ENCODE measurements around the gene PIK3R2. TPM values are rescaled to one million over a fixed set of nuclear protein-coding genes. Genes with fewer than 3 reads are reported as not detected.

Gene PIK3R2
- total and polyA plus RNA-seq, 2 of the 13 experiments (the other 11 are each of a cell fraction or from before 2014, with no cell fraction given), result 18.6 to 25.3 TPM

DNA sequence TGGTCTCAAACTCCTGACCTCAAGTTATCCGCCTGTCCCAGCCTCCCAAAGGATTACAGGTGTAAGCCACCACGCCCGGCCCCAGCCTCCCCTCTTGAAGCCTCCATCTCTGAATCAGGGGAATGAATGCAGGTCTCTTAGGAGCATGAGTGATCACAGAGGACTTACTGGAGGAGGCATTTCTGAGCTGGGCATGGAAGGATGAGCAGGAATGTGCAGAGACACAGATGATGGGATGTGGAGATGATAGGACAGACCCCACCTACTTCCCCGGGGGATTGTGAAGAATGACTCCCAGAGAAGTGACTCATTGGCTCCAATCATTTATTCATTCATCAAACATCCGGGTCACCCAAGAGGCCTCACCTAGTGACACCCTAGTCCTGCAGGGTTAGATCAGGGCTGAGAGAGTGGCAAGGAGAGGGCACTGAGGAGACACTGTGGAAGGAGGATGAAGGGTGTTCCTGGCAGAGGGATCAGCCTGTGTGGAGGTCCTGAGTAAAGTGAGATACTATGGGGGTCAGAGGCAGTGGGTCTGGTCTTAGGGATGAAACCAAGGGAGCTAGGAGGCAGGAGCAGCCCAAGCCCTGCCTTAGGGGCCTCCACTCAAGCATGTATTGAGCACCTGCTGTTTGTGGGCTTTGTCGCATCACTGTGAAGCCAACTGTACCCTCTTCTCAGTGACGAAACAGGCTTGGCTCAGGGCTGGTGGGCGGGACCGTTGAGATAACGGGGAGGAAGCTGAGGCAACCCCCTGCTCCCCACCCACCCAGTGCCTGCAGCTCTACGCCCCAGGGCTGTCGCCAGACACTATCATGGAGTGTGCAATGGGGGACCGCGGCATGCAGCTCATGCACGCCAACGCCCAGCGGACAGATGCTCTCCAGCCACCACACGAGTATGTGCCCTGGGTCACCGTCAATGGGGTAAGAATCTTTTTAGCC lies 23.7 kb downstream of the PIK3R2 start:
- ChIA-PET POLR2A (no interaction called here), CTCF (ENCODE audit: low intra/inter-chr PET ratio, low total read pairs) (no interaction called here)
- BruUV-seq (replicated peaks), result no TSS peak
- Histone ChIP-seq H3K9me3 (ENCODE audit: low read length) (no peaks in the 10 kb centered on the region), H3K79me2 (ENCODE audit: insufficient read depth, low read length) (no peaks in the 10 kb centered on the region), H3K9ac (ENCODE audit: insufficient read depth, low read depth, low read length) (no peak overlapping the region), H2AFZ (ENCODE audit: low read length) (no peak overlapping the region), H4K20me1 (ENCODE audit: insufficient read depth, low read length) (no peaks in the 10 kb centered on the region), H3K27ac (ENCODE audit: extremely low read length, insufficient read depth, low read length) (no peak overlapping the region), H3K36me3 (replicated peaks in 1 of 2; ENCODE audit: control insufficient read depth in 1 of 2, insufficient read depth in 2 of 2, low read length in 2 of 2) (peaks cover 0 to 10% of the 10 kb centered on the region in 2 experiments; a peak in 1 of 5 replicates), H3K4me1 (ENCODE audit: insufficient read depth, low read length) (peaks cover 14% of the 10 kb centered on the region), H3K4me2 (ENCODE audit: low read depth, low read length) (no peak overlapping the region), H3K27me3 (ENCODE audit: control insufficient read depth in 1 of 2, insufficient read depth in 2 of 2, low read length in 2 of 2) (no peaks in the 10 kb centered on the region), H3K4me3 (replicated peaks in 1 of 3; ENCODE audit: insufficient read depth in 1 of 3, low read depth in 2 of 3, low read length in 3 of 3) (no peak overlapping the region)
- ATAC-seq (no peak), FAIRE-seq (no peak), DNase-seq (ENCODE audit: low spot score) (no peak)
- in situ Hi-C loops (cut with HindIII; ENCODE audit: extremely low pct_ligation_motif_present, low pct_unique_long_range_greater_than_20kb) (loop anchor here (10.0 kb wide), 1 partner anchor 172 kb away; the partner anchor contains the start of gene ARRDC2), intact Hi-C loops (cut with micrococcal nuclease; ENCODE audit: unreplicated experiment) (no loop called here)
- WGBS (ENCODE audit: low lambda C conversion rate), result 89% methylated on average over 9 of the region's 19 CpGs
- TF ChIP-seq MTA3 (CRISPR knock-in tag; IDR thresholded peaks at IDR 0.05) (no peak), ARNT (IDR thresholded peaks at IDR 0.05) (no peak), ZSCAN31 (CRISPR knock-in tag; IDR thresholded peaks at IDR 0.05; ENCODE audit: low read depth) (no peak), DPF2 (CRISPR knock-in tag; IDR thresholded peaks at IDR 0.05; ENCODE audit: borderline replicate concordance, low read depth) (no peak), MAFK (conservative IDR thresholded peaks at IDR 0.05 in 1 of 2, IDR thresholded peaks at IDR 0.05 in 1 of 2; ENCODE audit: low read length in 2 of 2) (no peak)
- TF ChIP-seq, protein P1, sequence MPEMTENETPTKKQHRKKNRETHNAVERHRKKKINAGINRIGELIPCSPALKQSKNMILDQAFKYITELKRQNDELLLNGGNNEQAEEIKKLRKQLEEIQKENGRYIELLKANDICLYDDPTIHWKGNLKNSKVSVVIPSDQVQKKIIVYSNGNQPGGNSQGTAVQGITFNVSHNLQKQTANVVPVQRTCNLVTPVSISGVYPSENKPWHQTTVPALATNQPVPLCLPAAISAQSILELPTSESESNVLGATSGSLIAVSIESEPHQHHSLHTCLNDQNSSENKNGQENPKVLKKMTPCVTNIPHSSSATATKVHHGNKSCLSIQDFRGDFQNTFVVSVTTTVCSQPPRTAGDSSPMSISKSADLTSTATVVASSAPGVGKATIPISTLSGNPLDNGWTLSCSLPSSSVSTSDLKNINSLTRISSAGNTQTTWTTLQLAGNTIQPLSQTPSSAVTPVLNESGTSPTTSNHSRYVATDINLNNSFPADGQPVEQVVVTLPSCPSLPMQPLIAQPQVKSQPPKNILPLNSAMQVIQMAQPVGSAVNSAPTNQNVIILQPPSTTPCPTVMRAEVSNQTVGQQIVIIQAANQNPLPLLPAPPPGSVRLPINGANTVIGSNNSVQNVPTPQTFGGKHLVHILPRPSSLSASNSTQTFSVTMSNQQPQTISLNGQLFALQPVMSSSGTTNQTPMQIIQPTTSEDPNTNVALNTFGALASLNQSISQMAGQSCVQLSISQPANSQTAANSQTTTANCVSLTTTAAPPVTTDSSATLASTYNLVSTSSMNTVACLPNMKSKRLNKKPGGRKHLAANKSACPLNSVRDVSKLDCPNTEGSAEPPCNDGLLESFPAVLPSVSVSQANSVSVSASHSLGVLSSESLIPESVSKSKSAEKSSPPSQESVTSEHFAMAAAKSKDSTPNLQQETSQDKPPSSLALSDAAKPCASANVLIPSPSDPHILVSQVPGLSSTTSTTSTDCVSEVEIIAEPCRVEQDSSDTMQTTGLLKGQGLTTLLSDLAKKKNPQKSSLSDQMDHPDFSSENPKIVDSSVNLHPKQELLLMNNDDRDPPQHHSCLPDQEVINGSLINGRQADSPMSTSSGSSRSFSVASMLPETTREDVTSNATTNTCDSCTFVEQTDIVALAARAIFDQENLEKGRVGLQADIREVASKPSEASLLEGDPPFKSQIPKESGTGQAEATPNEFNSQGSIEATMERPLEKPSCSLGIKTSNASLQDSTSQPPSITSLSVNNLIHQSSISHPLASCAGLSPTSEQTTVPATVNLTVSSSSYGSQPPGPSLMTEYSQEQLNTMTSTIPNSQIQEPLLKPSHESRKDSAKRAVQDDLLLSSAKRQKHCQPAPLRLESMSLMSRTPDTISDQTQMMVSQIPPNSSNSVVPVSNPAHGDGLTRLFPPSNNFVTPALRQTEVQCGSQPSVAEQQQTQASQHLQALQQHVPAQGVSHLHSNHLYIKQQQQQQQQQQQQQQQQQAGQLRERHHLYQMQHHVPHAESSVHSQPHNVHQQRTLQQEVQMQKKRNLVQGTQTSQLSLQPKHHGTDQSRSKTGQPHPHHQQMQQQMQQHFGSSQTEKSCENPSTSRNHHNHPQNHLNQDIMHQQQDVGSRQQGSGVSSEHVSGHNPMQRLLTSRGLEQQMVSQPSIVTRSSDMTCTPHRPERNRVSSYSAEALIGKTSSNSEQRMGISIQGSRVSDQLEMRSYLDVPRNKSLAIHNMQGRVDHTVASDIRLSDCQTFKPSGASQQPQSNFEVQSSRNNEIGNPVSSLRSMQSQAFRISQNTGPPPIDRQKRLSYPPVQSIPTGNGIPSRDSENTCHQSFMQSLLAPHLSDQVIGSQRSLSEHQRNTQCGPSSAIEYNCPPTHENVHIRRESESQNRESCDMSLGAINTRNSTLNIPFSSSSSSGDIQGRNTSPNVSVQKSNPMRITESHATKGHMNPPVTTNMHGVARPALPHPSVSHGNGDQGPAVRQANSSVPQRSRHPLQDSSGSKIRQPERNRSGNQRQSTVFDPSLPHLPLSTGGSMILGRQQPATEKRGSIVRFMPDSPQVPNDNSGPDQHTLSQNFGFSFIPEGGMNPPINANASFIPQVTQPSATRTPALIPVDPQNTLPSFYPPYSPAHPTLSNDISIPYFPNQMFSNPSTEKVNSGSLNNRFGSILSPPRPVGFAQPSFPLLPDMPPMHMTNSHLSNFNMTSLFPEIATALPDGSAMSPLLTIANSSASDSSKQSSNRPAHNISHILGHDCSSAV (CRISPR knock-in tag; IDR thresholded peaks at IDR 0.05; ENCODE audit: borderline replicate concordance), result no peak
